BE2C (cell line): ENCODE measurements around the gene ADAM33. TPM values are rescaled to one million over a fixed set of nuclear protein-coding genes. Genes with fewer than 3 reads are reported as not detected.

Experiments used
- DNase-seq: peaks from one replicate; pipeline ENCODE4 v3.0.0-alpha.2; 2020
- H3K27me3 ChIP-seq: fragments of 250-450 bp; sonication (Bioruptor Pico); 2 replicates; pipeline ENCODE4 v1.5.1; 2020; ENCODE audit warnings: mild to moderate bottlenecking
- H3K36me3 ChIP-seq: fragments of 250-450 bp; sonication (Bioruptor Pico); 2 replicates; pipeline ENCODE4 v1.5.1; 2020; ENCODE audit warnings: mild to moderate bottlenecking
- H3K4me1 ChIP-seq: fragments of 250-450 bp; sonication (Bioruptor Pico); 2 replicates; pipeline ENCODE4 v1.5.1; 2020
- H3K4me3 ChIP-seq: 2 replicates; pipeline ENCODE4 v1.5.1; 2011; ENCODE audit warnings: low read depth, low read length
- H3K9me3 ChIP-seq: fragments of 250-450 bp; sonication (Bioruptor Pico); 2 replicates; pipeline ENCODE4 v1.5.1; 2020
- polyA plus RNA-seq: library from polyadenylated mRNA; unstranded; fragments of >200 nt; gene quantifications from one replicate; pipeline ENCODE4 v1.2.1, GENCODE V29; 2012; ENCODE audit warnings: low read depth, missing spikeins; ENCODE audit not compliant: insufficient read length, insufficient read depth
- TF ChIP-seq, protein P1 (sequence below): IDR thresholded peaks from 2 replicates; pipeline ENCODE4 v1.5.1; 2012; ENCODE audit warnings: mild to moderate bottlenecking, low read depth, low read length

ADAM33 gene, protein sequence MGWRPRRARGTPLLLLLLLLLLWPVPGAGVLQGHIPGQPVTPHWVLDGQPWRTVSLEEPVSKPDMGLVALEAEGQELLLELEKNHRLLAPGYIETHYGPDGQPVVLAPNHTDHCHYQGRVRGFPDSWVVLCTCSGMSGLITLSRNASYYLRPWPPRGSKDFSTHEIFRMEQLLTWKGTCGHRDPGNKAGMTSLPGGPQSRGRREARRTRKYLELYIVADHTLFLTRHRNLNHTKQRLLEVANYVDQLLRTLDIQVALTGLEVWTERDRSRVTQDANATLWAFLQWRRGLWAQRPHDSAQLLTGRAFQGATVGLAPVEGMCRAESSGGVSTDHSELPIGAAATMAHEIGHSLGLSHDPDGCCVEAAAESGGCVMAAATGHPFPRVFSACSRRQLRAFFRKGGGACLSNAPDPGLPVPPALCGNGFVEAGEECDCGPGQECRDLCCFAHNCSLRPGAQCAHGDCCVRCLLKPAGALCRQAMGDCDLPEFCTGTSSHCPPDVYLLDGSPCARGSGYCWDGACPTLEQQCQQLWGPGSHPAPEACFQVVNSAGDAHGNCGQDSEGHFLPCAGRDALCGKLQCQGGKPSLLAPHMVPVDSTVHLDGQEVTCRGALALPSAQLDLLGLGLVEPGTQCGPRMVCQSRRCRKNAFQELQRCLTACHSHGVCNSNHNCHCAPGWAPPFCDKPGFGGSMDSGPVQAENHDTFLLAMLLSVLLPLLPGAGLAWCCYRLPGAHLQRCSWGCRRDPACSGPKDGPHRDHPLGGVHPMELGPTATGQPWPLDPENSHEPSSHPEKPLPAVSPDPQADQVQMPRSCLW
- polyA plus RNA-seq: not detected

DNA sequence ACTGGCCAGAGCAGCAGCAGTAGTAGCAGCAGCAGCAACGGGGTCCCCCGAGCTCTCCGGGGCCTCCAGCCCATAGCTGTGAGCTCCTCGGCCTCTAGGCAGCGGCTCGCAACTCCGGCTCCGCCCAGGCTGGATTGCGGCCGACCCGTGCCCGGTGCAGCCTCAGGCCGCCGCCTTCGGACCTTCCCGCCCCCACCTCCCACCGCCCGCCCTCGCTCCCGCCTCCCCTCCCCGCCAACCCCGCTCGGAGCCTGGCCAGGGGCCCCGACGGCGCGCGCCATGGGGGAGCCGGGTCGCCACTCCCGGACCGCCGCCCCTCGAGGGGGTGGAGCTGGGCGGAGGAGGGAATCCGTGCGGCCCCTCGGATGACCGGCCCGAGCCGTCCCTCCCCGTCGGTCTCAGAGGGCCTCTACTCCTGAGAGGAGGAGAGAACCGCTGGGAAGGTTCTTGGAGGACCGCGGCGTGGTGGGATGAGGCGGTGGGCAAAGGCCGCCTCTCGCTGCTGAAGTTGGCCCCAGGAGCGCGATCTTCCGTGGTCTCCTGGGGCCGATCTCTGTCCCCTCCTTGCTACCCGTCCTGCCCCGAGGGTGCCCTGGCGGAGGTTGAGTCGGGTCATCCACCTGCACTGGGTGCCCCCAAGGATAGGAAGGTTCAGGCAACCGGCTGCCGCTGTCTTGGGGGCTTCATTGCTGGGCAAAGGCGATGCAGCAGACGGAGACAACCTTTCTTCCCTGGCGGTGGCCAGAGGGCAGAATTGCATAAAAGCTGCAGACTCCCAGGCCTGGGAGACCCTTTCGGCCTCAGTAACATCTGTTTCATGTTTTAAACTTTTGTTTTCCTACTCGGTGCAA lies at the start of gene ADAM33:
TSS of gene ADAM33 (minus strand) at position 80 of the 851 bp plus-strand sequence. CDS start at position 74, 6 bp downstream.
- H3K27me3 ChIP-seq: no peaks in the 10 kb centered on the region
- H3K4me3 ChIP-seq: no peak within 1 kb of the TSS
- TF ChIP-seq, protein P1, sequence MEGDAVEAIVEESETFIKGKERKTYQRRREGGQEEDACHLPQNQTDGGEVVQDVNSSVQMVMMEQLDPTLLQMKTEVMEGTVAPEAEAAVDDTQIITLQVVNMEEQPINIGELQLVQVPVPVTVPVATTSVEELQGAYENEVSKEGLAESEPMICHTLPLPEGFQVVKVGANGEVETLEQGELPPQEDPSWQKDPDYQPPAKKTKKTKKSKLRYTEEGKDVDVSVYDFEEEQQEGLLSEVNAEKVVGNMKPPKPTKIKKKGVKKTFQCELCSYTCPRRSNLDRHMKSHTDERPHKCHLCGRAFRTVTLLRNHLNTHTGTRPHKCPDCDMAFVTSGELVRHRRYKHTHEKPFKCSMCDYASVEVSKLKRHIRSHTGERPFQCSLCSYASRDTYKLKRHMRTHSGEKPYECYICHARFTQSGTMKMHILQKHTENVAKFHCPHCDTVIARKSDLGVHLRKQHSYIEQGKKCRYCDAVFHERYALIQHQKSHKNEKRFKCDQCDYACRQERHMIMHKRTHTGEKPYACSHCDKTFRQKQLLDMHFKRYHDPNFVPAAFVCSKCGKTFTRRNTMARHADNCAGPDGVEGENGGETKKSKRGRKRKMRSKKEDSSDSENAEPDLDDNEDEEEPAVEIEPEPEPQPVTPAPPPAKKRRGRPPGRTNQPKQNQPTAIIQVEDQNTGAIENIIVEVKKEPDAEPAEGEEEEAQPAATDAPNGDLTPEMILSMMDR: no peak
- no peaks in the 10 kb centered on the region for H3K36me3 ChIP-seq
- H3K9me3 ChIP-seq: no peaks in the 10 kb centered on the region
- no peak for DNase-seq
- H3K4me1 ChIP-seq: no peaks in the 10 kb centered on the region

DNA sequence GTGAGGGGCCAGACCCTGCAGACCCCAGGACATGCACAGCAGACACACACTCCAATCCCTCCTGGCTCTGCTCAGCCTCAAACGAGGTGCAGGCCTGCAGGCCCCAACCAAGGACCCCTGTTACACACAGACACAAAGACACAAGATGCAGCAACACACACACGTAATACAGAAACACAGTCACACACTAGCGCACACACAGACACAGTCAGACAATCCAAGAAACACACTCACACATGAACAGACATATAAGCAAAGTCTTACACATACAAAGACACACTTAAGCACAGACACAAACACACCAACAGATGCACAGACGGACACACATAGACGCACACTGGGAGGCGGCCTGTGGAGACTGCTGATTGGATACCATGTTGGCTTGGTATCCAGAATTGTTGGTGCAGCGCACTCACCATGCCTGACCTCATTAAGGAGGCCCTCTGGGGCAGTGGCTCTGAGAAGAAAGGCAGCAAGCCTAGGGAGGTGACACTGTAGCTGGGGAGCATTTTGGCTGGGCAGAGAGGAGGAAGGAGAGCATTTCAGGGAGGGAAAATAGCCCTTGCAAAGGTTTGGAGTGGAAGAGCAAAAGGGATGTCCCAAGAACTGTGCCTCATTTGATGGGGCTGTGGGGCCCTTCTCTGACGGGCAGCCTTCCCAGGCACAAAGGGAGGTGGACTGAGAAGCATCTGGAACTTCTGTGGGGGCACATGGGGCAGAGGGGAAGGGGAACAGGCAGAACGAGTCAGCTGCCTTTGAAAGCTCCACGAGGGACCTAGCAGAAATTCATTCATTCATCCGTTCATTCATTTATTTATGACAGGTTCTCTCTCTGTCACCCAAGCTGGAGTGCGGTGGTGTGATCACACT lies 49.2 kb upstream of the ADAM33 start:
- Histone ChIP-seq H3K4me3 (no peak overlapping the region), H3K27me3 (no peaks in the 10 kb centered on the region), H3K9me3 (no peaks in the 10 kb centered on the region), H3K36me3 (no peaks in the 10 kb centered on the region), H3K4me1 (no peaks in the 10 kb centered on the region)
- TF ChIP-seq, protein P1: no peak
- DNase-seq: no peak

DNA sequence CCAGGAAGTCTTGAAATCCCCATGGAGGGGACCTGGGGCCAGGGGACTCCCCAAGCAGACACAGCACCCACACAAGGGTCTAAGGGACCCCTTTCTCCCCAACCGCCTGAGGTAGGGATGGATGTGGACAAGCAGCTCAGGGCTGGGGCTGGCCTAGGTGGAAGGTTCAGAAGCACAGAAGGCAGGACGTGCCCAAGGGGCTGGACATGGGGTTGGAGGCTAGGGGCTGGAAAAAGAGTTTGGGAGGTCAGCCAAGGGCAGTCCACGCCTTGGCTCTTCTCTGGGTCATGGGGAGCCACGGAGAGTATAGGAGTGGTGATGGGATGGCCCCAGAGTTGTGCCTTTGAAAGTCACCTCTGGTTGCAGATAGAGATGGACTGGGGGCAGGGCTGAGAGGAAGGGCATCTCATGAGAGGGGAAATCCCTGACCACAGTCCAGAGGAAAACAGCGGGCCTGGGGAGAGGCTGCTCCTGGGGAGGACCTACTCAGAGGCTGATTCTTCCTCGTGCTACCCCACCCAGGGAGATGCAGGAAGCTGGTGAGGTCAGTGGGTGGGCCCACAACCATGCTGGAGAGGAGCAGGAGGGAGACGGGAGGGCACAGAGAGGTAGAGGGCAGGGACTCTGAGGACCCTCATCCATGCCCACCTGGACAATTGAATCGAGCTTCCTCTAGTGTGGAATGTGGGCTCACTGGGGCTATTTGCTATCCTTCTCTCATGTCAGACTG lies 48.2 kb upstream of the ADAM33 start:
- no peaks in the 10 kb centered on the region for H3K4me1 ChIP-seq
- no peaks in the 10 kb centered on the region for H3K9me3 ChIP-seq
- no peak for DNase-seq
- H3K36me3 ChIP-seq: no peaks in the 10 kb centered on the region
- no peaks in the 10 kb centered on the region for H3K27me3 ChIP-seq
- H3K4me3 ChIP-seq: no peak overlapping the region
- TF ChIP-seq, protein P1: no peak

DNA sequence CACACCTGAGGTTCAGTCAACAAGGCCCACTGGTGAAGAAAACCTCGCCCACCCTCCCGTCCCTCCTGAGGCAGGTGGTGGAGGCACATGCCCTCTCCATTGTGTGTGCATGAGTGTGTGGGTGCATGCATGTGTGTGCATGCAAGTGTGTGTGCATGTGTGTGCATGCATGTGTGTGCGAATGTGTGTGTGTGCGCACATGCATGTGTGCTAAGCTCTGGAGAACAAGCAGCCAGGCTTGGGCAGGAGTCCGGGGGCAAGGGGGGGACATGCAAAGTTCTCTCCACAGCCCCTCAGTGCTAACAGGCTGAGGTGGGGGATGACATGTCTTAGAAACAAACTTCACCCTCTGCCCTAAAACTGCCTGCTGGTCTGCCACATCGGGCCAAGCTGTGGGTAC lies 47.6 kb upstream of the ADAM33 start:
- Histone ChIP-seq H3K4me3 (no peak overlapping the region), H3K36me3 (no peaks in the 10 kb centered on the region), H3K4me1 (no peaks in the 10 kb centered on the region), H3K27me3 (no peaks in the 10 kb centered on the region), H3K9me3 (no peaks in the 10 kb centered on the region)
- TF ChIP-seq, protein P1: no peak
- no peak for DNase-seq

DNA sequence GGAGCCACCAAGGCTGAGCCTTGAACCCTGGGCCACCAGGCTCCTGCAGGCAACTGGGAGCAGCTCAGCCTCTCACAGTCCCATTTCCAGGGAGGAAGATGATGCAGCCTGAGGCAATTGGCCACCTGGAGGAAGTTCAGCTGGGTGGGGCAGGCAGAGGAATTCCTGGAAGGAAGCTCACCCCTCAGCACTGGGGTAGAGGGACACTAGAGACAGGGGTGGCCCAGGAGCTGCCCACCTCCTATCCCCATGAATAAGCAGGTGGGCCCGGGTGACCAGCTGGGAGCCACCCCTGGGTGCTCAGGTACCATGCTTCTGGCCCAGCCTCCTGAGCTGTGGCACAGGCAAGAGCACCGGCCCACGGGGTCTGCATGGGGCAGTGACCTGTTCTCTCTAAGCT lies 47.1 kb upstream of the ADAM33 start:
- DNase-seq: no peak
- TF ChIP-seq, protein P1: no peak
- H3K27me3 ChIP-seq: no peaks in the 10 kb centered on the region
- H3K4me3 ChIP-seq: no peak overlapping the region
- no peaks in the 10 kb centered on the region for H3K4me1 ChIP-seq
- H3K9me3 ChIP-seq: no peaks in the 10 kb centered on the region
- H3K36me3 ChIP-seq: no peaks in the 10 kb centered on the region
